ELR (cell line): ENCODE data around the gene C1QTNF6.

Experiments used
- DNase-seq: peaks from one replicate; pipeline ENCODE4 v3.0.0-alpha.2; 2015; ENCODE audit warnings: low read depth

The C1QTNF6 gene

DNA sequence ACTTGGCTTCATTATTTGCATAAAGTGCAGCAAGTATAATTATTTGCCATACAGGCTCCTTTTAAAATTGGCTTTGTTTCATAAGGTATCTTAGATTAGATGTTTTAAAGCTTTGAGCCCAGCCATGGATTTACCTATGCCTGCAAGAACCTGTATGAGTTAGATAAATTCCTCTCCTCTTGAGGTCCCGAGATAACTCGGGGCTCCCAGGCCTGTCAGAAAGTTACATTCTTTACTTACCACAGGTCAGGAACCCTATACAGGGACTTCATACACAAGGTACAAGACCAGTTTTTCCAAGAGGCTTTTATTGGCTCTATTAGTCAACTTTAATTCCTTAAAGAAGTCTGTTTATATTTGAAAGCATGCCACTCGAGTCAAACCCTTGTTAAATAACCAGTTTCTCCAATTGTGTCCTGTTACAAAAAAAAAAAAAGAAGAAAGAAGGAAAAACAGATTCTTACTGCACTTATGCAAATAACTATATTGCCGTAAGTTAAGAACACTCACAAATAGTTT, 2.3 kb upstream of the C1QTNF6 start:
- DNase-seq, result no peak

DNA sequence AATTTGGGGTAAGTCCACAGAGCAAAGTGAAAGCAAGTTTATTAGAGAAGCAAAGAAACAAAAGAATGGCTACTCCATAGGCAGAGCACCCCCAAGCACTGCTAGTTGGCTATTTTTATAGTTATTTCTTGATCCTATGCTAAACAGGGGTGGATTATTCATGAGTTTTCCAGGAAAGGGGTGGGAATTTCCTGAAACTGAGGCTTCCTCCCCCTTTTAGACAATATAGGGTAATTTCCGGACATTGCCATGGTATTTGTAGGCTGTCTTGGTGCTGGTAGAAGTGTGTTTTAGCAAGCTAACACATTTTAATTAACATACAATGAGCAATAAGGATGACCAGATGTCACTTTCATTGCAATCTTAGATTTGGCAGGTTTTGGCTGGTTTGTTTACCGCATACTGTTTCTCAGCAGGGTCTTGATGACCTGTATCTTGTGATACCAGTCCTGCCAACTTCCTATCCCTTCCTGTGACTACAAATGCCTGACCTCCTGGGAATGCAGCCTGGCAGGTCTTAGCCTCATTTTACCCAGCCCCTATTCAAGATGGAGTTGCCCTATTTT, 937 bp upstream of the C1QTNF6 start:
- DNase-seq, result peak; percentile 33

DNA sequence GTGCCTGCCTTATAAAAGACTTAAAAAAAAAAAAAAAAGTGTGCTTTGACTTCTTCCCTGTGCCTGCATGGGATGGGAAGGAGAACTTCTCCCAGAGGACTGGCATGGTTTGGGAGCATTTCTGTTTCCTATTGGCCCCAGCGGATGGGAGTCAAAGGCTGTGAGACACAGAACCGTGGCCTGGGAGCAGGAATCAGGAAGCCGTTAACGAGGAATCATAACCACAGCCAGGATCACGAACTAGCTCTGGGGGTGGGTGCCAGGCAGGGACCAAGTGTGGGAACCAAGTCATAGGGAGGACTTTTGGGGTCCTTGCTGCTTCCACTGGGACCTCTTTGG, 526 bp downstream of the C1QTNF6 start:
- peak; percentile 83 for DNase-seq

GRCh38 chr22:37186997-37187522, 987 bp downstream of the C1QTNF6 start:
- peak; percentile 55 for DNase-seq

DNA sequence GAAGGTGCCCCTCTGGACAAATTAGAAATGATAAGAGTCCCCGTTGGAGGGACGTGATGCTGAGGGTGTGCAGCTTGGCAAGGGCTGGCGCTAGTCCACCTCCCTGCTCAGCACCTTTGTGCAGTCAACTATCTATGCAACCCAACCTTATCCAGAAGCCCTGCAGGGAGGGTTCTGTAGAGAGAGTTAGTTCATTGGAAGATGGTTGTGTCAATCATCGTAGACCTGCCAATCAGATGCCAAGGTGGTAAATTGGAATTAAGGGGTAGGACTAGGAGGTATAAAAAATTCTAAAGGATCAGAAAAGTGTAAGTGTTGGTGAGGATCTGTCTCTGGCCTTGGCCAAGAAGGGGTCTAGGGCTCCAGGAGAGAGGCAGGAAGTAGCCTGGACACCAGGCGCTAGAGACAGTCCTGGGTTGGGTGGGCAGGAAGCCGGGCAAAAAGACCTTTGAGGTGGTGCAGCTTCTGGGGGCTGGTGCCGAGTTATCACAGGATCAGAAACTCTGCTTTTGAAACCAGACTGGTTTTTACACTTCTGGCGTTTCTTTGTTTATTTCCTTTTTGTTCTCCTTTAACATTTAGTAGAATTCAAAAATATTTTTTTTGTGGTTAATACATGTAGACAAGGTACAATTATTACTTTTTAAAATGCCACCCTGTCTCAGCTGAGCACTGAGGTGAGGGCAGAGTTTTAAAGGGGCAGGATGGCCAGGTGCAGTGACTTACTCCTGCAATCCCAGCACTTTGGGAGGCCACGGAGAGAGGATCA, 1.6 kb downstream of the C1QTNF6 start:
- peak; percentile 85 for DNase-seq

DNA sequence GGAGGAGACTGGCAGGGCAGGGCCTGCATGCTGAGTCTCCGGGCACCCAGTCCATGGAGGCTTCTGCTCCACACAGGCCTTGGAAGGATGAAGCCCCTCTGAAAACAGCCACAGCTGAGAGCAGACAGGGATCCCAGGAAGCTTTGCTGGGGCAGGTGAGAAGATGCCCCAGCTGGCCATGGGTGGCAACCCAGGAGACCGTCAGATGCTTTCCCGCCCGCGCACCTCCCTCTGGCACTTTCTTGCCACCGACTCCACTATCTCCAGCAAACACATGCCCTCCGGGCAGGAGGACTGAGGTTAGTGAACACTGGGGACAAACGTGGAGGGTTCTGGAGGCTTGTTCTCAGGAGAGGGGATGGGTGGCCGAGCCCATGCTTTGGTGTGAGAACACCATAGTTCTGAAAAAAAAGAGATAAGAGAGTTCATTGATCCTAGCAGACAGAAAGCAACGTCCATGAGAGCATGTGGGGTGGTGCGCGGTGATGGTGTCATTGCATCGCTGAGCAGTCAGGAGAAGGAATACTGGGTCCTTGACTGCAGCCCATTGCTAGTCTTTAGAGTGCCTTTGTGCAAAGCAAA, 2.3 kb downstream of the C1QTNF6 start:
- DNase-seq, result no peak

- no peak for DNase-seq
These were observed 3.1 kb downstream of the C1QTNF6 start for GRCh38 chr22:37184816-37185541.

DNA sequence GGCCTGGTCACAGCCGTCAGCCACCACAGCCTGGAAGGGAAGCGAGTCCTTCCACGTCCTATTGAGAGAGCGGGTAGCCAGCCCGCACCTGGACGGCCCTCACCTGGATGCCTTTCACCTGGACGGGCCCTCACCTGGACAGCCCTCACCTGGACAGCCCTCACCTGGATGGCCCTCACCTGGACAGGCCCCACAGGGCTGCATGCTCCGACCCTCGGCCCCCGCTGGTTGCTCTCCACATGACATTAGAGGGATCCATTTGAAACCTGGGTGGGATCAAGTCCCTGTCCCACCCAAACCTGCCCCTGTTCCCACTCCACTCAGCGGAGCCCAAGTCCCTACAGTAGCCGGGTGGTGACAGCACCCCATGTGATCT, 3.7 kb downstream of the C1QTNF6 start:
- no peak for DNase-seq

GRCh38 chr22:37183432-37184379, 4.3 kb downstream of the C1QTNF6 start:
- DNase-seq, result no peak

DNA sequence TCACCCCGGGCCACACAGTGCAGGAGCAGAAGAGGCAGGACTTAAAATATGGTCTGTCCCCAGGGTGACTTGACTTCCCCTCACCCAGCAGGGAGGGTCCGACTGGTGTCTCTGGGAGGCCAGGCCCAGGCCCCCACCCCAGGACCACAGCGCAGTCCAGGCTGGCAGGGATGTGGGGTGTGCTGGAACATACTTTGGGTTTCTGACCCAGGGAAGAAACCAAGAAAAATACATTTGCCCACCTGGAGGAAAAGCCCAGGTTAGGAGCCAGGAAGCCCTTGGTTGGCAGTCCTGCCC, 5.2 kb downstream of the C1QTNF6 start:
- DNase-seq, result no peak

DNA sequence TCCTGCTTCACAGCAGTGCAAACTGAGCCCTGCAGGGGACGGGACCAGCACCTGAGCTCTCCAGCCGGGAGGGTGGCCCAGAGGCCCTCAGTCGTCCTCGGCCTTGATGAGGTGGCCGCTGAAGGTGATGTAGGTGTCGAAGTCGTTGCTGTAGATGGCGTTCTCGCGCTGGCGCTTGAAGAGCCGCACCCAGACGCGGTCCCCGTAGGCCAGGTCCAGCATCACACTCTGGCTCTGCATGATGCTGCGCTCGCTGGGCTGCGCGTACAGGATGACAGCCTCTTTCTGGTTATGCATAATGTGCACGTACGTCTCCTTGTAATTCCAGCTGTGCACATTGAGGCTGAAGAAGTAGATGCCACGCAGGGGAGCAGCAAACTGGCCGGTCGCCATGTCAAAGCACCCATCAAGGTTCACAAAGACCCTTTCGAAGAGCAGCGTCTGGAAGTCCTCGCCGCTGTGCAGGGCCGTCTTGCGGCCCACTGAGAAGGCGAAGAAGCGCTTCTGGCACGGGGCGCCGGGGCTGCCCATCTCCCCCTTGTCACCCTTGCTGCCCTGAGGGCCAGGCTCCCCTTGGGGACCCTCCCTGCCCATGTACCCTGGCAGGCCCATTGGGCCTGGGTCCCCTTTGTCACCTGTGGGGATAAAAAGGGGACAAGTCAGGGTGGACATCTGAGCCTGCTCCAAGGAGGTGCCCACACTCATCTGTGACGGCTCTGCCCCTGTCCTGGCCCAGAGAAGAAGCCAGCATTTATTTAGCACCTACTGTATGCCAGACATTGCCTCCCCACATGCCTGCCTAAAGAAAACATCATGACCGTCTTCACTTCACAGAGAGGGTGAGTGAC, 5.7 kb downstream of the C1QTNF6 start:
- no peak for DNase-seq

- DNase-seq, result no peak
These were observed 6.4 kb downstream of the C1QTNF6 start for GRCh38 chr22:37181681-37182080.

GRCh38 chr22:37180531-37181231, 7.4 kb downstream of the C1QTNF6 start:
- DNase-seq, result no peak

DNA sequence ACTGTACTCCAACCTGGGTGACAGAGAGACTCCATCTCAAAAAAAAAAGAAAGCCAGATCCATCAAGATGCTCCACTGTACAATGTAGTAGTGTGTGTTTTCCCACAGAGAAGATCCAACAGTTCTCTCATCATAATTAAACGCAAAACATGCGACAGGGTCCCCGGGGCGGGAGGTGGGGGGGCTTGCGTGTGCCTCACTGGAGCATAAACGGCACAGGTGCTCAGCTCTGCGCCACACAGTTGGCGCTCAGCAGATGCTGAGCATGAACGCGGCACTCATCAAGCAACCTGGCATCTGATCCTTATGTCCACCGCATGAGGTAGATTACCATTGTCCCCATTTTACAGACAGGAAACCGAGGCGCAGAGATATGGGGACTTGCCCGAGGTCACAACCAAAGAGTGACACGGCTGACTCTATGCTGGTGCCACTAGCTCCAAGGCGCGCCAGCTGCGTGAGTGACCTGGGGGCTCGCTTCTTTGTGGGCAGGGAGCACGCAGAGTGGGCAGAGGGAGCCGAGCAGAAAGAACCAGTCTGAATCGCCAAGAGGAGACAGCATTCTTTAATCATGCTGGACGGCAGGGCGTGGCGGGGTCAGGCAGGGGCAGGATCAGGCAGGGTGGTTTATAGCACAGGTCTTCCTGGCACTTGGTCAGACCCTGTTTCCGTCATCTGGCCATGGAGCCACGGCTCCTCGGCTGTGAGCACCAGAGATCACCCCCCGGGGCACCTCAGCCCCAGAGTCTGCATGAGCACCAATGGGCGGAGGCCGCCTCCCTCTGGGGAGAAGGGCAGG, 8.2 kb downstream of the C1QTNF6 start:
- DNase-seq, result no peak

DNA sequence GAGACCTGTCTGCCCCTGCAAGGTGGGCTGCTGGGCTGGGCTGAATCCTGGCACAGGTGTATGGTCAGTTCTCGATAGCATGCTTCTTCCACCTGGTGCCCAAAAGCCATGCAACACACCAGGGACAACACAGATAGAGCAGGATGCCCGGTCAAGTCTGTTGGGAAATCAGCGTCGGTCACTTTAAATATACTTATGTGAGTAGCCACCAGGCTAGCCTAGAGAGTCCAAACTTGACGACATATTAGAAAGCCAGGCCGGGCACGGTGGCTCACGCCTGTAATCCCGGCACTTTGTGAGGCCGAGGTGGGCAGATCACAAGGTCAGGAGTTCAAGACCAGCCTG, 8.9 kb downstream of the C1QTNF6 start:
- DNase-seq, result no peak

GRCh38 chr22:37178350-37179125, 9.5 kb downstream of the C1QTNF6 start:
- peak; percentile 15 for DNase-seq

DNA sequence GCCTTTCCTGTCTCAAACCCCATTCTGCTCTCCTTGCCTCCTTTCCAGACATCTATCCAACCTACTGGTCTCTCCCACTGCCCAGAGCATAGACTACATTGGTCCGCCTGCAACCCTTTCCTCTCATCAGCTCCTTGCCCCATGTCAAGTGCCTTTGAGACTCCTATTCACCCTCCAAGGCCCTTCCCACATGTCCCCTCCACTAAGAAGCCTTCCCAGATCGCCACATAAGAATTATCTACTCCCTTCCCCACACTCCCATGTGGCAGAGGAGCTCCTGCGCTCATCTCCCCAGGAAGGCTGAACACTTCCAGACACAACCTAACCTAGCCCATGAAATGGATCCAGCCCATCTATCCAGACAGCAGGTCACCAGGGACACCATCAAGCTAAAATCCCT, 10.3 kb downstream of the C1QTNF6 start:
- no peak for DNase-seq

DNA sequence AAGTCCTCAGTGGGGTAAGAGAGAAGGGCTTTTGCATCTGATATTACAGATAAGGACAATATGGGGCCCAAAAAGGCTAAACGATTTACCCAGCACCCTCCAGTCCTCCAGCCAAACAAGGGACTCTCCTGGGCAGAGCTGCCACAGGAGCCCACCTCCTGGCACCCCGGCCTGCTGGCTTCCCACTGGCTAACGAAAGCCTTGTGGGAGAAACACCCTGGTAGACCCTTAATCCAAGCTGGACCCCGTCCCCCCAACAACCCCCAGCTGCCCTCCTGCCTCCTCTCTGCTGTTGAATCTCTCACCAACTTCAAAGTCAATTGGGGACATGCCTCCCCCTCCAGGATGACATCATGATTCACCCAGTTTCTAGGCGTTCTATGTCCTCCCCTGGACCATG, 10.8 kb downstream of the C1QTNF6 start:
- no peak for DNase-seq
